DMS53 (cell line): ENCODE measurements around the gene GRIK4.

ENCODE experiments used
- DNase-seq: peaks from one replicate; lab custom pipeline; 2025; lab: John Stamatoyannopoulos, UW

Gene GRIK4

GRCh38 chr11:120814531-120815318, 303.2 kb downstream of the GRIK4 start:
- no peak for DNase-seq

GRCh38 chr11:120815319-120816100, 304.0 kb downstream of the GRIK4 start:
- no peak for DNase-seq

- no peak for DNase-seq
These were observed 304.6 kb downstream of the GRIK4 start for GRCh38 chr11:120816176-120816575.

GRCh38 chr11:120816711-120817110, 305.2 kb downstream of the GRIK4 start:
- no peak for DNase-seq

- DNase-seq: no peak
These were observed 305.6 kb downstream of the GRIK4 start for GRCh38 chr11:120817158-120817557.

- no peak for DNase-seq
These were observed 306.5 kb downstream of the GRIK4 start for GRCh38 chr11:120818097-120818496.

GRCh38 chr11:120819003-120819402, 307.5 kb downstream of the GRIK4 start:
- DNase-seq: no peak

- no peak for DNase-seq
These were observed 308.2 kb downstream of the GRIK4 start for GRCh38 chr11:120819437-120820365.

- DNase-seq: no peak
These were observed 311.6 kb downstream of the GRIK4 start for GRCh38 chr11:120823159-120823558.

GRCh38 chr11:120824242-120824641, 312.7 kb downstream of the GRIK4 start:
- no peak for DNase-seq

- DNase-seq: no peak
These were observed 315.6 kb downstream of the GRIK4 start for GRCh38 chr11:120827198-120827597.

- no peak for DNase-seq
These were observed 316.3 kb downstream of the GRIK4 start for GRCh38 chr11:120827820-120828219.

- no peak for DNase-seq
These were observed 317.3 kb downstream of the GRIK4 start for GRCh38 chr11:120828847-120829246.

GRCh38 chr11:120830085-120830620, 318.6 kb downstream of the GRIK4 start:
- no peak for DNase-seq

GRCh38 chr11:120832481-120833238, 321.1 kb downstream of the GRIK4 start:
- DNase-seq: no peak

GRCh38 chr11:120834686-120835210, 323.2 kb downstream of the GRIK4 start:
- peak; percentile 13 for DNase-seq

GRCh38 chr11:120835601-120836228, 324.2 kb downstream of the GRIK4 start:
- no peak for DNase-seq

- no peak for DNase-seq
These were observed 326.1 kb downstream of the GRIK4 start for GRCh38 chr11:120837696-120838095.

- DNase-seq: peak; percentile 9
These were observed 327.7 kb downstream of the GRIK4 start for GRCh38 chr11:120839201-120839600.

GRCh38 chr11:120839846-120840402, 328.4 kb downstream of the GRIK4 start:
- DNase-seq: no peak
